NOMO-1 treated with DMSO at 0.1 percent for 48 hours (cell line): ENCODE results near the gene FMN1.
"Not testable (repeated sequence)": the region's sequence is repeated elsewhere in the genome, so short reads cannot be mapped to it uniquely, and the experiment has no call there.

Experiments used
- DNase-seq: peaks from one replicate; lab custom pipeline; 2025; ENCODE audit not compliant: unreplicated experiment; lab: John Stamatoyannopoulos, UW

Gene FMN1

GRCh38 chr15:32983679-32984078, 210.8 kb downstream of the FMN1 start:
- no peak for DNase-seq

- no peak for DNase-seq
Measured at GRCh38 chr15:32982001-32982400, 212.5 kb downstream of the FMN1 start.

GRCh38 chr15:32981536-32981935, 213.0 kb downstream of the FMN1 start:
- no peak for DNase-seq

- no peak for DNase-seq
Measured at GRCh38 chr15:32979710-32980109, 214.8 kb downstream of the FMN1 start.

- DNase-seq, result no peak
Measured at GRCh38 chr15:32977506-32977905, 217.0 kb downstream of the FMN1 start.

GRCh38 chr15:32974691-32975090, 219.8 kb downstream of the FMN1 start:
- no peak for DNase-seq

- no peak for DNase-seq
Measured at GRCh38 chr15:32972686-32973085, 221.8 kb downstream of the FMN1 start.

- DNase-seq, result no peak
Measured at GRCh38 chr15:32970847-32971246, 223.7 kb downstream of the FMN1 start.

GRCh38 chr15:32967521-32967920, 227.0 kb downstream of the FMN1 start:
- DNase-seq, result no peak

- DNase-seq, result no peak
Measured at GRCh38 chr15:32966512-32966911, 228.0 kb downstream of the FMN1 start.

GRCh38 chr15:32965897-32966296, 228.6 kb downstream of the FMN1 start:
- no peak for DNase-seq

GRCh38 chr15:32959077-32959476, 235.4 kb downstream of the FMN1 start:
- DNase-seq, result no peak

GRCh38 chr15:32957219-32957618, 237.3 kb downstream of the FMN1 start:
- DNase-seq, result no peak

GRCh38 chr15:32956711-32957110, 237.8 kb downstream of the FMN1 start:
- no peak for DNase-seq

- DNase-seq, result peak; percentile 27
Measured at GRCh38 chr15:32956006-32956405, 238.5 kb downstream of the FMN1 start.

- no peak for DNase-seq
Measured at GRCh38 chr15:32953533-32953910, 241.0 kb downstream of the FMN1 start.

GRCh38 chr15:32952901-32953532, 241.5 kb downstream of the FMN1 start:
- DNase-seq, result no peak

GRCh38 chr15:32951736-32952464, 242.6 kb downstream of the FMN1 start:
- peak; percentile 24 for DNase-seq

- DNase-seq, result not testable (repeated sequence)
Measured at GRCh38 chr15:32950051-32950450, 244.5 kb downstream of the FMN1 start.

GRCh38 chr15:32946210-32946609, 248.3 kb downstream of the FMN1 start:
- no peak for DNase-seq

- DNase-seq, result no peak
Measured at GRCh38 chr15:32944431-32944830, 250.1 kb downstream of the FMN1 start.

GRCh38 chr15:32943711-32944110, 250.8 kb downstream of the FMN1 start:
- DNase-seq, result no peak

GRCh38 chr15:32942401-32942841, 252.1 kb downstream of the FMN1 start:
- no peak for DNase-seq
